Thyroid gland (tissue), 4 donors: Measurements from ENCODE around the gene PANK1.

Experiments used
- POLR2A ChIP-seq, 2 donors: fragments of 450-650 bp; IDR thresholded peaks; one replicate each; pipeline ENCODE4 v1.6.1; 2017; ENCODE audit warnings: antibody characterized with exemption in 2 of 2, mild to moderate bottlenecking in 2 of 2, moderate library complexity in 1 of 2
- TF ChIP-seq, protein P1 (sequence below), 6 experiments: fragments of 200-600 bp in 3 of 6; fragments of 450-650 bp in 3 of 6; sonication (generic) in 3 of 6; IDR thresholded peaks; one replicate each; pipeline ENCODE4 v1.5.1; 2016 to 2019; ENCODE audit warnings: antibody characterized with exemption in 6 of 6, mild to moderate bottlenecking in 2 of 6, inconsistent platforms in 1 of 6, moderate library complexity in 1 of 6

DNA sequence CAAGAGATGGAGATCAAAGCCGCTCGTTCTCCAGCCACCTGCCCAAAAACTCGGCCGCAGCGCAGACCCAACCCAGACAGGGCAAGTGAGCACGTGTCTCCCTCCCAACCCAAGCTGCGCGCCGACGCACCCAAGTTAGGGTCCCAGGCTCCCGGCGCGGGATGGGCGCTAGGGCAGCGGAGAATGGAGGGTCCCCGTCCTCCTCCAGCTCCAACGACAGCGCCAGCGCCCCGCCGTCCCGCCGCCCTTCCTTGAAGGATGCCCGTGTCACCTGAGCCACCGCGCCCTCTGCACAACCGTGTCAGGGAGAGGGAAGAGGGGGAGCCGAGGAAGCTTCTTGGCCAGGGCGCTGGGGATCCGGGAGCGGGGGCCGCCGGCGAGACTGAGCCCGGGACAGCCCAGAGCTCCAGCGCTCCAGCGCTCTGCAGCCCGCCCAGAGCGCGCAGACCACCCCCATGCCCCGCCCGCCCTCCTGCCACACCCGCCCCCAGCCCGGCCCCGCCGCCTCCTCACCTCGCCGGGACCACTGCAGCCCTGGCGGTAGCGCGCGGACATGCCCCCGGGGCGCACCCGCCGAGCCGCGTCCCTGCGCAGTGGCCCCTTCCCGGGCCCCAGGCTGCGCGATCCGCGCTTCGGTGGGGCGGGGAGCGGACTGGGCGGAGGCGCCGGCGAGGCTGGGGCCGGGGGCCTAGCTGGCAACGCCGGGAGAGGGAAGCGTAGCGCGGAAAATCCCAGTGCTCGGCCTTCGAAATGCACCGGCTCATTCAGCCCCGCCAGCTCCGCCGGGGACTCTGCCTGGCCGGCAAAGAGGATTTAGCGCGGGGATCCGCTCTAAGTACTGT, 109.7 kb downstream of the PANK1 start, which contains the start of gene SLC16A12:
- TF ChIP-seq, protein P1, sequence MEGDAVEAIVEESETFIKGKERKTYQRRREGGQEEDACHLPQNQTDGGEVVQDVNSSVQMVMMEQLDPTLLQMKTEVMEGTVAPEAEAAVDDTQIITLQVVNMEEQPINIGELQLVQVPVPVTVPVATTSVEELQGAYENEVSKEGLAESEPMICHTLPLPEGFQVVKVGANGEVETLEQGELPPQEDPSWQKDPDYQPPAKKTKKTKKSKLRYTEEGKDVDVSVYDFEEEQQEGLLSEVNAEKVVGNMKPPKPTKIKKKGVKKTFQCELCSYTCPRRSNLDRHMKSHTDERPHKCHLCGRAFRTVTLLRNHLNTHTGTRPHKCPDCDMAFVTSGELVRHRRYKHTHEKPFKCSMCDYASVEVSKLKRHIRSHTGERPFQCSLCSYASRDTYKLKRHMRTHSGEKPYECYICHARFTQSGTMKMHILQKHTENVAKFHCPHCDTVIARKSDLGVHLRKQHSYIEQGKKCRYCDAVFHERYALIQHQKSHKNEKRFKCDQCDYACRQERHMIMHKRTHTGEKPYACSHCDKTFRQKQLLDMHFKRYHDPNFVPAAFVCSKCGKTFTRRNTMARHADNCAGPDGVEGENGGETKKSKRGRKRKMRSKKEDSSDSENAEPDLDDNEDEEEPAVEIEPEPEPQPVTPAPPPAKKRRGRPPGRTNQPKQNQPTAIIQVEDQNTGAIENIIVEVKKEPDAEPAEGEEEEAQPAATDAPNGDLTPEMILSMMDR (IDR thresholded peaks at IDR 0.05): peak in 2 of 6 experiments; percentile 28 to 33
- TF ChIP-seq POLR2A (IDR thresholded peaks at IDR 0.05): peak in 1 of 2 donors; percentile 42
